ENCODE results near the gene CBARP.

The CBARP gene

GRCh38 chr19:1278074-1278473 is 40.3 kb upstream of the CBARP start:
- Histone ChIP-seq H3K4me3 (ENCODE audit: low read depth, low read length) (no peak overlapping the region), H3K4me1 (ENCODE audit: control insufficient read depth, insufficient read depth, low read length) (peaks cover 8% of the 10 kb centered on the region), H3K9me3 (ENCODE audit: control insufficient read depth, insufficient read depth, low read depth, low read length) (no peaks in the 10 kb centered on the region), H3K27ac (ENCODE audit: extremely low read depth, low read depth, low read length) (no peak overlapping the region), H3K36me3 (ENCODE audit: control insufficient read depth in 2 of 2, insufficient read depth in 1 of 2, low read length in 2 of 2) (peaks cover 0 to 57% of the 10 kb centered on the region in 2 experiments; a peak in 1 of 3 replicates)
- ChIA-PET CTCF (interaction anchor here (0.6 to 4.4 kb wide), 6 partner anchors 34 to 231 kb away, joined by 3 to 28 read pairs (median 4); partner anchors contain the start of gene ATP5F1D), POLR2A (interaction anchor here (0.6 to 2.8 kb wide), 6 partner anchors 9 to 111 kb away, joined by 3 to 26 read pairs (median 5); partner anchors contain the start of gene CIRBP)
- TF ChIP-seq ZNF23 (tag by site-specific recombination; IDR thresholded peaks at IDR 0.05; ENCODE audit: borderline replicate concordance) (no peak), KLF1 (tag by site-specific recombination; IDR thresholded peaks at IDR 0.05) (peak; percentile 94), KLF17 (tag by site-specific recombination; IDR thresholded peaks at IDR 0.05) (peak; percentile 86), WT1 (tag by site-specific recombination; IDR thresholded peaks at IDR 0.05) (no peak), KLF8 (tag by site-specific recombination; IDR thresholded peaks at IDR 0.05) (0 out of 2 replicates have a peak, but pooled peaks have one; percentile 15), MEIS1 (CRISPR knock-in tag; IDR thresholded peaks at IDR 0.05; ENCODE audit: borderline replicate concordance) (no peak), GLIS2 (tag by site-specific recombination; IDR thresholded peaks at IDR 0.05) (peak; percentile 52)

- peaks cover 0 to 67% of the 10 kb centered on the region in 2 experiments; a peak in 1 of 3 replicates for H3K36me3 ChIP-seq (ENCODE audit: control insufficient read depth in 2 of 2, insufficient read depth in 1 of 2, low read length in 2 of 2)
- no peak overlapping the region for H3K4me3 ChIP-seq (ENCODE audit: low read depth, low read length)
- no peaks in the 10 kb centered on the region for H3K9me3 ChIP-seq (ENCODE audit: control insufficient read depth, insufficient read depth, low read depth, low read length)
- peaks cover 8% of the 10 kb centered on the region for H3K4me1 ChIP-seq (ENCODE audit: control insufficient read depth, insufficient read depth, low read length)
- no peak for TF ChIP-seq SP3 (tag by site-specific recombination; IDR thresholded peaks at IDR 0.05)
- TF ChIP-seq ZNF366 (tag by site-specific recombination; conservative IDR thresholded peaks at IDR 0.05): no peak
- peak; percentile 88 for TF ChIP-seq REST (tag by site-specific recombination; IDR thresholded peaks at IDR 0.05)
- CTCF ChIA-PET: interaction anchor here (0.6 to 4.4 kb wide), 5 partner anchors 25 to 232 kb away, joined by 3 to 28 read pairs (median 4); no protein-coding TSS in a partner anchor
- POLR2A ChIA-PET: interaction anchor here (0.7 to 1.6 kb wide), 3 partner anchors 8 to 75 kb away, joined by 4 to 12 read pairs (median 5); partner anchors contain the start of gene CIRBP
- H3K27ac ChIP-seq (ENCODE audit: extremely low read depth, low read depth, low read length): no peak overlapping the region
Measured at GRCh38 chr19:1277061-1277460, 39.3 kb upstream of the CBARP start.

GRCh38 chr19:1276628-1277022 is 38.8 kb upstream of the CBARP start:
- Histone ChIP-seq H3K4me1 (ENCODE audit: control insufficient read depth, insufficient read depth, low read length) (peaks cover 8% of the 10 kb centered on the region), H3K4me3 (ENCODE audit: low read depth, low read length) (no peak overlapping the region), H3K36me3 (ENCODE audit: control insufficient read depth in 2 of 2, insufficient read depth in 1 of 2, low read length in 2 of 2) (peaks cover 0 to 71% of the 10 kb centered on the region in 2 experiments; a peak in 1 of 3 replicates), H3K9me3 (ENCODE audit: control insufficient read depth, insufficient read depth, low read depth, low read length) (no peaks in the 10 kb centered on the region), H3K27ac (ENCODE audit: extremely low read depth, low read depth, low read length) (peak overlapping the region; percentile 98; the same call in 1 of the 2 replicates)
- TF ChIP-seq ZNF777 (tag by site-specific recombination; IDR thresholded peaks at IDR 0.05; ENCODE audit: borderline replicate concordance): no peak
- no peak for TF ChIP-seq ZNF37A (tag by site-specific recombination; IDR thresholded peaks at IDR 0.05)
- no peak for TF ChIP-seq OSR2 (tag by site-specific recombination; IDR thresholded peaks at IDR 0.05)
- TF ChIP-seq ZNF274 (IDR thresholded peaks at IDR 0.05; ENCODE audit: low read length): no peak
- TF ChIP-seq ZNF274 (tag by site-specific recombination; IDR thresholded peaks at IDR 0.05; ENCODE audit: borderline replicate concordance): no peak
- TF ChIP-seq GLIS1 (tag by site-specific recombination; IDR thresholded peaks at IDR 0.05): peak; percentile 96
- no peak for TF ChIP-seq ZNF335 (tag by site-specific recombination; conservative IDR thresholded peaks at IDR 0.05)
- ChIA-PET POLR2A (interaction anchor here (0.6 to 1.6 kb wide), 2 partner anchors 7 to 238 kb away, joined by 3 to 12 read pairs; partner anchors contain the start of gene CIRBP), CTCF (no interaction called here)

Measured in HEK293 (cell line).